ENCODE measurements around the gene FCGBP.
"Not testable (repeated sequence)": the region's sequence is repeated elsewhere in the genome, so short reads cannot be mapped to it uniquely, and the experiment has no call there.

The FCGBP gene

DNA sequence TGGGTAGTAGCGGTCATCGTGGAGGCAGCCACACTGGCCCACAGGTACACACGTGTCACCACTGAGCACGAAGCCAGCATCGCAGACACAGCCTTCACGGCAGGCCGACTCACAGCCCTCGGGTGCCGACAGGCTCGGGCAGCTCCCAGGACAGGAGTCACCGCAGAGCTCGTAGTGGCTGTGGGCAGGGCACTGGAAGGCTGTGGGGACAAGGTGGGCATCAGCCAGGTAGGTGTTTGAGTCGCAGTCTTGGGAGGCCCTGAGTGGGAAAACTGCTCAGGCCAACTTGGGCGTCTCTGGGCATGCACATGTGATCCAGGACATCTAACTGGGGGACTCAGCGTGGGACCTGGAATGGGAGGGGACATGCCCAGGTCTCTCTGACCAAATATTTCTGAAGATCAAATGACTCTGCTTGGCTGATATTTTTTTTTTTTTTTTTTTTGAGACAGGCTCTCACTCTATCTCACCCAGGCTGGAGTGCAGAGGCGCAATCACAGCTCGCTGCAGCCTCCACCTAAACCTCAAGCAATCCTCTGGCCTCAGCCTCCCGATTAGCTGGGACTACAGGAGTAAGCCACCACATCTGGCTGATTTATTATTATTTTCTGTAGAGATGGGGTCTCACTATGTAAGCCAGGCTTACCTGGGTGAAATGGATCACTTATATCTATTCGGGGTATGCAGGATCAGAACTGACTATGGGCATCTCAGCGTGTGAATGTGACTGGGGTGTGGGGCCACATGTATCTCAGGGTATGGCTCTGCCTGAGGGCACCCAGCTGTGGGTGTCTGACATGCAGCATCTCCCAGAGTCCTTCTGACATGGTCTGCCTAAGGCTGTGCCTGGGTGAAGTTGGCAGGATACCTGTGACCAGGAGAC lies 44.3 kb downstream of the FCGBP start:
- not testable (repeated sequence) for DNase-seq

DNA sequence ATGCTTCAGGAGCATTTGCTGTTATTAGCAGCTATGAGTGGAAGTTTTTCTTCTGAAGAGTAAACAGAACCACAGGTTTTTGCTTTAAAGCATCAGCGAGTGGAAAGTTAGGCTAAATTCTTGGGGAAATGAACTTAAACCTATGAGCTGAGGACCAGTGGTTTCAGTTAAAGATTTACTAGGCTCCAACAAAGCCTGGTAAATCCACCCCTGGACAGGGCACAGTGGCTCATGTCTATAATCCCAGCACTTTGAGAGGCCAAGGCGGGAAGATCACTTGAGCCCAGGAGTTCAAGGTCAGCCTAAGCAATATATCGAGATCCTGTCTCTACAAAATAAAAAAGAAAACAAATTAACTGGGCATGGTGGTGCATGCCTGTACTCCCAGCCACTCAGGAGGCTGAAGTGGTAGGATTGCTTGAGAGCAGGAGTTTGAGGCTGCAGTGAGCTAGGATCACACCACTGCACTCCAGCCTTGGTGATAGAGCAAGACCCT lies 46.9 kb downstream of the FCGBP start:
- DNase-seq = not testable (repeated sequence)

DNA sequence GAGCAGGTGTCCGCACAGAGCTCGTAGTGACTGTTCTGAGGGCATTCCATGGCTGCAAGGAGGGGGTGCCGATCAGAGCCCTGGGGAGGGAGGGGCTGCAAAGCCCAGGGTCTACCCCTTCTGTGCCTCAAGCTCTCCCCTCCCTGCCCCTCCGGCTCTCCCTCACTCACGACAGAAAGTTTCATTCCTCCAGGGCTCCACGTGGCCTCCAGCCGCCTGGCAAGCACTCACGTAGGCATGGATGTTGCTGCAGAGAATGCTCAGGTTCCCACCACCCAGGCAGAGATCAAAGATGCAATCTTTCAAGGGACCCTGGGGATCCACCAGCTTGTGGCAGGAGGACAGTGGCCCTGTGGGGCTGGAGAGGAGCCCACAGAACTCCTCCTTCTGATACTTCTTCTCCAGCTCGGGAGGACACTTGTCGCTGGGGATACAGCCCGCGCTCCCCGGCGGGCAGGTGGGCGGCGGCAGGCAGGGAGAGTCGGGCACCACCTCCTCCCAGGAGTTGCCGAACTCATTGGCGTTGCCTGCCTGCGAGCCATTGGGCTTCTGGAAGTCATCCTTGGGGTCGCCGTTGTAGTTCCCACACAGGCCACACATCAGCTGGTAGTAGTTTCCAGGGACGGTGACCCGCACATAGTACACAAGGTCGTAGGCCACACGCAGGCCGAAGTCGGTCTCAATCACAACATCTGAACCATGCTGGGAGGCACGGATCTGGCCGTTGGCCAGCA lies 48.4 kb downstream of the FCGBP start:
- DNase-seq = not testable (repeated sequence)

DNA sequence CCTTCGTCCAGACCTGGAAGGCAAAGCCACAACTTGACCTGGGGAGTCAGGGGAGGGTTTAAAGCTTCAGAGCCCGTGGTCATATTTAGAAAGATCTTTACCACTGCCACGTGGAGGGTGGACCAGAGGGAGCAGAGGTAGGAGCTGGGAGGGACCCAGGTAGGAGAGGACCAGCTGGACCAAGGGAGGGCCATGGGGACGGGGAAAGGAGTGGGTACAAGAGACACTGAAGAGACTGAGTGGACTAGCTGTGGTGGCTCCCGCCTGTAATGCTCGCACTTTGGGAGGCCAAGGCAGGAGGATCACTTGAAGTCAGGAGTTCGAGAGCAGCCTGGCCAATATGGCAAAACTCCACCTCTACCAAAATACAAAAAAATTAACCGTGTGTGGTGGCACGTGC lies 49.7 kb downstream of the FCGBP start:
- not testable (repeated sequence) for DNase-seq

Measured in activated naive CD4-positive, alpha-beta T cell treated with Interleukin-2 at 50 U/mL for 16 hours (primary cell).